Endothelial cell (in vitro differentiated cells): Measurements from ENCODE around the gene C22orf31. TPM values are rescaled to one million over a fixed set of nuclear protein-coding genes. Genes with fewer than 3 reads are reported as not detected.

Experiments used
- DNase-seq: peaks from one replicate; pipeline ENCODE4 v3.0.0; 2021; ENCODE audit warnings: low spot score
- H3K27ac Mint-ChIP-seq: one replicate; pipeline ENCODE4 v1.8.0; 2021; ENCODE audit warnings: mixed read lengths, inconsistent platforms; ENCODE audit not compliant: unreplicated experiment
- H3K27me3 Mint-ChIP-seq: one replicate; pipeline ENCODE4 v1.8.0; 2021; ENCODE audit warnings: mild to moderate bottlenecking, moderate library complexity, mixed read lengths, inconsistent platforms; ENCODE audit not compliant: unreplicated experiment
- H3K36me3 Mint-ChIP-seq: one replicate; pipeline ENCODE4 v1.8.0; 2021; ENCODE audit warnings: mild to moderate bottlenecking, low read depth, mixed read lengths, inconsistent platforms; ENCODE audit not compliant: unreplicated experiment
- H3K4me1 Mint-ChIP-seq: one replicate; pipeline ENCODE4 v1.8.0; 2021; ENCODE audit warnings: mild to moderate bottlenecking, mixed read lengths, inconsistent platforms; ENCODE audit not compliant: unreplicated experiment
- H3K4me3 Mint-ChIP-seq: one replicate; pipeline ENCODE4 v1.8.0; 2021; ENCODE audit warnings: mild to moderate bottlenecking, mixed read lengths, inconsistent platforms; ENCODE audit not compliant: unreplicated experiment
- H3K9me3 Mint-ChIP-seq: one replicate; pipeline ENCODE4 v1.8.0; 2021; ENCODE audit warnings: mixed read lengths, inconsistent platforms; ENCODE audit not compliant: unreplicated experiment
- CTCF ChIP-seq: fragments of 200-600 bp; sonication (generic); IDR thresholded peaks from one replicate; pipeline ENCODE4 v1.5.0; 2021; ENCODE audit warnings: antibody characterized with exemption; ENCODE audit not compliant: unreplicated experiment
- long read RNA-seq: library from polyadenylated mRNA; unstranded; transcript quantifications from one replicate; pipeline ENCODE4 v2.0.0, GENCODE V29; 2020; ENCODE audit not compliant: unreplicated experiment
- total RNA-seq: library from RNA; stranded (reverse); fragmentation: NEBNext Ultra II Directional; extraction: Animal tissue kit (Norgen Biotek cat#: 25700); gene quantifications from one replicate; pipeline ENCODE4 v1.2.1, GENCODE V29; 2021; ENCODE audit not compliant: unreplicated experiment

Gene C22orf31
- total RNA-seq: not detected
- long read RNA-seq: 0 reads

GRCh38 chr22:29061773-29062172, at the start of gene C22orf31:
TSS of gene C22orf31 (minus strand) at chr22:29061831. CDS start at chr22:29061792, 39 bp downstream.
- no peak for TF ChIP-seq CTCF
- Mint-ChIP-seq H3K27ac (no peak within 1 kb of the TSS), H3K36me3 (no peaks in the 10 kb centered on the region), H3K4me1 (peaks cover 22% of the 10 kb centered on the region), H3K27me3 (peaks cover 6% of the 10 kb centered on the region), H3K4me3 (no peak within 1 kb of the TSS), H3K9me3 (no peaks in the 10 kb centered on the region)
- no peak for DNase-seq

GRCh38 chr22:29110946-29111345, 49.3 kb upstream of the C22orf31 start:
- H3K9me3 Mint-ChIP-seq: no peaks in the 10 kb centered on the region
- no peak overlapping the region for H3K27ac Mint-ChIP-seq
- TF ChIP-seq CTCF: no peak
- H3K27me3 Mint-ChIP-seq: peaks cover 4% of the 10 kb centered on the region
- no peaks in the 10 kb centered on the region for H3K36me3 Mint-ChIP-seq
- no peak for DNase-seq
- peak overlapping the region; percentile 23 for H3K4me3 Mint-ChIP-seq
- H3K4me1 Mint-ChIP-seq: peaks cover 5% of the 10 kb centered on the region

DNA sequence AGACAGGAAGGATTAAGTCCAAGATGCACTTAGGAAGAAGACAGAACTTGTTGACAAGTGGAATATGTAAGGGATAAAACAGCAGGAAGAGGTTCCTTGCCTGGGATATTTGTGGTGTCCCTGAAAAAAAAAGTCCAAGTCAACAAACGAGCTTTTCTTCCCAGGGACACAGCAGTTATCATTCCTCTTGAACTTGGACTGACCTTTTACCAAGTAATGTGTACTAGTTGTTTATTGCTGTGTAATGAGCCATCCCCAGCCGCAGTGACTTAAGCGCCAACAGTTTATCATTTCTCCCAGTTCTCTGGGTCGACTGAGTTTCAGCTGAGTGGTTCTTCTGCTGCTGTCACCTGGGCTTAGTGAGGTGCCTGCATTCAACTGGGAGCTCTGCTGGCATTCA, 48.2 kb upstream of the C22orf31 start:
- no peak overlapping the region for H3K4me3 Mint-ChIP-seq
- DNase-seq: no peak
- H3K27me3 Mint-ChIP-seq: peaks cover 4% of the 10 kb centered on the region
- no peaks in the 10 kb centered on the region for H3K9me3 Mint-ChIP-seq
- H3K4me1 Mint-ChIP-seq: peaks cover 5% of the 10 kb centered on the region
- TF ChIP-seq CTCF: no peak
- H3K36me3 Mint-ChIP-seq: no peaks in the 10 kb centered on the region
- H3K27ac Mint-ChIP-seq: no peak overlapping the region

DNA sequence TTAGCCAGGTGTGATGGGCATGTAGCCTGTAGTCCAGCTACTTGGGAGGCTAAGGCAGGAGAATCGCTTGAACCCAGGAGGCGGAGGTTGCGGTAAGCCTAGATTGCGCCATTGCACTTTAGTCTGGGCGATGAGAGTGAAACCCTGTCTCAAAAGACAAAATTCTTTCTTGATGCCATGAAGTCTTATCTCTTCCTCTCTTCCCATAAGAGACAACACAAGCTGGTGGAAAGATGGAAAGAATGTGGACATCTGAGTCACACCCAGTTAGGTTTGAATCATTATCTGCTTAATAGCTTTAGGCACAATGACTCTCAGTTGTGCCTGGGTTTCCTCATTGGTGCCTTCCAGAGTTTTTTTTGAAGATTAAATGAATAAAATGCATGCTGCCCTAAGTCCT, 46.5 kb upstream of the C22orf31 start:
- Mint-ChIP-seq H3K4me1 (peaks cover 5% of the 10 kb centered on the region), H3K27ac (no peak overlapping the region), H3K9me3 (no peaks in the 10 kb centered on the region), H3K36me3 (no peaks in the 10 kb centered on the region), H3K4me3 (no peak overlapping the region), H3K27me3 (peaks cover 1% of the 10 kb centered on the region)
- no peak for DNase-seq
- no peak for TF ChIP-seq CTCF

DNA sequence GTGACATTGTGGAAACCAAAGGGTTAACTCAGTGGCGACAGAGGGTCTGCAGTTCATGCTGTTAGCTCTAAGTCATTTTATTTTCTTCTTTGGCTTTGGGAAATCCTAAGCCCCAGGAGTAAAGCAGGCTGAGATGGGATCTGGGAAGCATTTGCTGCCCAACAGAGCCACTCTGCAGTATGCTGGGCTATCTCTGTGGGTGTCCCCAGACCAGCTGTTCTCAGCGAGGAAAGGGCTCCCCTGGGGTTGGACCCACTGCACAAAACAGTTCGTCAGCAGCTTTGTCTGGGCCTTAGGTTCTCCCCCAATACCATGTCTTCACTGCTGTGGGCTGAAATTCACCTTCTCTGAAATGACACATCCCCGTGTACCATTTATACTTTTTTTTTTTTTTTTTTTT, 45.2 kb upstream of the C22orf31 start:
- Mint-ChIP-seq H3K9me3 (no peaks in the 10 kb centered on the region), H3K36me3 (no peaks in the 10 kb centered on the region), H3K27me3 (no peaks in the 10 kb centered on the region), H3K27ac (no peak overlapping the region), H3K4me1 (peaks cover 5% of the 10 kb centered on the region), H3K4me3 (no peak overlapping the region)
- no peak for DNase-seq
- no peak for TF ChIP-seq CTCF
